CD4-positive, alpha-beta T cell (primary cell): ENCODE results near the gene TRRAP. TPM values are rescaled to one million over a fixed set of nuclear protein-coding genes. Genes with fewer than 3 reads are reported as not detected.

Source experiments
- ATAC-seq: fragments of 200-7000 bp; cut with Tn5 transposase; one replicate; pipeline ENCODE4 v1.10.0; 2022; ENCODE audit warnings: mild to moderate bottlenecking; ENCODE audit not compliant: poor library complexity
- CTCF ChIA-PET: fragments of 350-600 bp; sonication (Branson Sonifier 250); formaldehyde crosslinking; loops from one replicate; lab custom pipeline; 2021; ENCODE audit warnings: antibody characterized with exemption, inconsistent platforms; lab: Charles Lee
- POLR2A ChIA-PET: fragments of 350-600 bp; sonication (Branson Sonifier 250); formaldehyde crosslinking; loops from one replicate; lab custom pipeline; 2021; ENCODE audit warnings: antibody characterized with exemption, inconsistent platforms; lab: Charles Lee
- DNase-seq, 14 experiments: peaks; one replicate each; pipeline ENCODE4 v3.0.0-alpha.2; 2013 to 2020; ENCODE audit warnings: mixed read lengths in 2 of 14
- H3K27ac ChIP-seq, 2 donors: one replicate each; pipeline versions ENCODE4 v1.5.1 to v1.7.0; 2013; ENCODE audit warnings: low read length in 2 of 2, low read depth in 1 of 2, mild to moderate bottlenecking in 1 of 2
- H3K27me3 ChIP-seq, 2 experiments: 1 replicate in 1 of 2; 2 replicates in 1 of 2; pipeline versions ENCODE4 v1.6.1 to v1.7.0; 2013; ENCODE audit warnings: low read length in 2 of 2, control low read depth in 1 of 2, mild to moderate bottlenecking in 1 of 2, moderate library complexity in 1 of 2; ENCODE audit not compliant: insufficient read depth in 2 of 2, control insufficient read depth in 1 of 2
- H3K36me3 ChIP-seq: one replicate; pipeline ENCODE4 v1.6.1; 2013; ENCODE audit warnings: low read length, control low read depth; ENCODE audit not compliant: insufficient read depth
- H3K4me1 ChIP-seq: one replicate; pipeline ENCODE4 v1.6.1; 2013; ENCODE audit warnings: low read length, control low read depth; ENCODE audit not compliant: insufficient read depth
- H3K4me3 ChIP-seq: one replicate; pipeline ENCODE4 v1.5.1; 2013; ENCODE audit warnings: mild to moderate bottlenecking, low read length, moderate library complexity
- H3K9me3 ChIP-seq, 2 experiments: 1 replicate in 1 of 2; 2 replicates in 1 of 2; pipeline versions ENCODE4 v1.6.1 to v1.7.0; 2013; ENCODE audit warnings: low read length in 2 of 2, mild to moderate bottlenecking in 2 of 2, control low read depth in 1 of 2, moderate library complexity in 1 of 2; ENCODE audit not compliant: control insufficient read depth in 1 of 2, insufficient read depth in 1 of 2
- H3K27ac Mint-ChIP-seq: one replicate; pipeline ENCODE4 v1.8.0; 2020; ENCODE audit warnings: mixed read lengths
- H3K27me3 Mint-ChIP-seq: one replicate; pipeline ENCODE4 v1.8.0; 2021; ENCODE audit warnings: mixed read lengths
- H3K36me3 Mint-ChIP-seq: one replicate; pipeline ENCODE4 v1.8.0; 2021; ENCODE audit warnings: low read depth, mixed read lengths
- H3K4me1 Mint-ChIP-seq: one replicate; pipeline ENCODE4 v1.8.0; 2021; ENCODE audit warnings: low read depth, mixed read lengths
- H3K4me3 Mint-ChIP-seq: one replicate; pipeline ENCODE4 v1.8.0; 2020; ENCODE audit warnings: mild to moderate bottlenecking, mixed read lengths
- H3K9me3 Mint-ChIP-seq: one replicate; pipeline ENCODE4 v1.8.0; 2020; ENCODE audit warnings: mixed read lengths
- CTCF ChIP-seq: fragments of 200-600 bp; IDR thresholded peaks from one replicate; pipeline ENCODE4 v1.8.0; 2022; ENCODE audit warnings: antibody characterized with exemption, mild to moderate bottlenecking
- intact Hi-C, 2 experiments: fragments of 100-400 bp; cut with DNase I in 1 of 2; cut with micrococcal nuclease in 1 of 2; formaldehyde crosslinking; loops; one replicate each; pipeline versions ENCODE4 v1.15.1 to v1.9.0; 2023 to 2025; cut with DNase I, micrococcal nuclease
- total RNA-seq, 174 experiments: library from RNA in 2 of 174; stranded (reverse) in 2 of 174; gene quantifications; one replicate each; pipeline ENCODE4 v1.2.3 and lab custom pipeline; 2021 to 2026

The TRRAP gene
- total RNA-seq, 2 experiments from 2014 or later: 47.9 to 48.3 TPM

DNA sequence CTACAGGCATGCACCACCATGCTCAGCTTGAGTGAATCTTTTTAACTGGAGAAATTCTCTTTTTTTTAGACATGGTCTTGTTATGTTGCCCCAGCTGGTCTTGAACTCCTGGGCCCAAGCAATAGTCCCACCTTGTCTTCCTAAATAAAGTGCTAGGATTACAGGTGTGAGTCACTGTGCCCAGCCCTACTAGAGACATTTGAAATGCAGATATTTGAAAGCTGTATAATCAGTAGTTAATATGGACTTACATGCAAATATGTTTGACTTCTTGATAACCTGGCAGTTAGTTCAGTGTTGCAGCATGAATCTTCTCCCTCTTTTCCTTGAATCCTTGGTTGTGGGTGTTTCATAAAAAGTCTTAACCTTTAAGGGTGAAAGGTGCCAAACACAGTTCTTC, 8.7 kb downstream of the TRRAP start:
- H3K36me3 ChIP-seq: peaks cover 83% of the 10 kb centered on the region
- no peak overlapping the region for H3K27ac ChIP-seq
- Mint-ChIP-seq H3K9me3 (no peaks in the 10 kb centered on the region), H3K27ac (no peak overlapping the region), H3K4me1 (peaks cover 21% of the 10 kb centered on the region), H3K27me3 (no peaks in the 10 kb centered on the region), H3K4me3 (no peak overlapping the region), H3K36me3 (peaks cover 85% of the 10 kb centered on the region)
- no peaks in the 10 kb centered on the region for H3K9me3 ChIP-seq
- ATAC-seq (no peak), DNase-seq (no peak)
- no peaks in the 10 kb centered on the region for H3K27me3 ChIP-seq
- ChIA-PET POLR2A (no interaction called here), CTCF (interaction anchor here (0.7 kb wide), 1 partner anchor 26 kb away, joined by 4 read pairs; no protein-coding TSS in a partner anchor)
- no peak for TF ChIP-seq CTCF
- intact Hi-C loops: loop anchor here in 1 of 2 experiments (10.0 kb wide), 1 partner anchor 438 kb away; the partner anchor contains the start of gene ARPC1A
- no peak overlapping the region for H3K4me3 ChIP-seq
- peaks cover 4% of the 10 kb centered on the region for H3K4me1 ChIP-seq

DNA sequence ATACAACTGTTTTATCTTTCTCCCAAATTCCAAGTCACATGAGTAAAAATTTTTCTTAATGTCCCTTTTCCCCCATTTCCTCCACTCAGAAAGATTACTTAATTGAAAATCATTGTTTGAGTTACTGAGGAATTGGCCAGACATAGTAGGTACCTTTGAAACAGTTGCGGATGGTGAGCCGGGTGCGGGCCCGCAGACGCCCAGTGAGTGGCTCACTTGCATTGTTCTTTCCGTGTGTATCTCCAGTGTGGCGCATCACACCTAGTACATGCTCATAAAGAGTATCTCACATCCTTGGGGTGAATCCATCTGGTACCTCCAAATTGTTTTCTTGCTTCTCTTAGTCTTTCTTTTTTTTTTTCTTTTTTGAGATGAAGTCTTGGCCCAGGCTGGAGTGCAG, 14.3 kb downstream of the TRRAP start:
- ChIA-PET CTCF (interaction anchor here (1.4 kb wide), 1 partner anchor 13 kb away, joined by 3 read pairs; no protein-coding TSS in a partner anchor), POLR2A (no interaction called here)
- no peak overlapping the region for H3K27ac Mint-ChIP-seq
- H3K9me3 Mint-ChIP-seq: no peaks in the 10 kb centered on the region
- peaks cover 88% of the 10 kb centered on the region for H3K36me3 Mint-ChIP-seq
- no peak overlapping the region for H3K27ac ChIP-seq
- peaks cover 86% of the 10 kb centered on the region for H3K36me3 ChIP-seq
- no peaks in the 10 kb centered on the region for H3K9me3 ChIP-seq
- ATAC-seq (no peak), DNase-seq (no peak)
- H3K27me3 ChIP-seq: no peaks in the 10 kb centered on the region
- intact Hi-C loops: loop anchor here in 1 of 2 experiments (2.0 kb wide), 1 partner anchor 16 kb away; no protein-coding TSS in a partner anchor
- no peak overlapping the region for H3K4me3 Mint-ChIP-seq
- H3K4me1 ChIP-seq: no peaks in the 10 kb centered on the region
- H3K4me1 Mint-ChIP-seq: peaks cover 9% of the 10 kb centered on the region
- TF ChIP-seq CTCF: no peak
- H3K4me3 ChIP-seq: no peak overlapping the region
- no peaks in the 10 kb centered on the region for H3K27me3 Mint-ChIP-seq

- H3K27me3 Mint-ChIP-seq: no peaks in the 10 kb centered on the region
- CTCF ChIA-PET: no interaction called here
- H3K9me3 Mint-ChIP-seq: no peaks in the 10 kb centered on the region
- POLR2A ChIA-PET: no interaction called here
- no peak overlapping the region for H3K27ac Mint-ChIP-seq
- Histone ChIP-seq H3K27me3 (no peaks in the 10 kb centered on the region), H3K4me1 (no peaks in the 10 kb centered on the region), H3K36me3 (peaks cover 94% of the 10 kb centered on the region), H3K4me3 (no peak overlapping the region), H3K9me3 (no peaks in the 10 kb centered on the region), H3K27ac (no peak overlapping the region)
- DNase-seq: no peak
- no peak for TF ChIP-seq CTCF
- H3K4me3 Mint-ChIP-seq: no peak overlapping the region
- no peak for ATAC-seq
- peaks cover 96% of the 10 kb centered on the region for H3K36me3 Mint-ChIP-seq
- intact Hi-C loops: no loop called here
- H3K4me1 Mint-ChIP-seq: no peaks in the 10 kb centered on the region
Measured at GRCh38 chr7:98899816-98900215, 21.5 kb downstream of the TRRAP start.
